ENCODE measurements around the gene RAD51B. TPM values are rescaled to one million over a fixed set of nuclear protein-coding genes. Genes with fewer than 3 reads are reported as not detected.
"Not testable (repeated sequence)": the region's sequence is repeated elsewhere in the genome, so short reads cannot be mapped to it uniquely, and the experiment has no call there.

Gene RAD51B
- total and polyA plus RNA-seq, 9 donors, result 21.6 to 70.1 (median 35.1) TPM

- Histone ChIP-seq H3K36me3 (no peaks in the 10 kb centered on the region), H3K4me1 (ENCODE audit: insufficient read depth) (peaks cover 3% of the 10 kb centered on the region), H3K4me3 (no peak overlapping the region), H3K27ac (no peak overlapping the region), H3K27me3 (no peaks in the 10 kb centered on the region), H3K9me3 (no peaks in the 10 kb centered on the region)
- intact Hi-C loops (cut with DNase I), result no loop called here
- 82 to 93% (median 92%) methylated on average over 1 of the region's 1 CpG for WGBS, 3 donors
- DNase-seq, result no peak
- TF ChIP-seq POLR2A (IDR thresholded peaks at IDR 0.05) (no peak), CTCF (IDR thresholded peaks at IDR 0.05) (no peak), EP300 (IDR thresholded peaks at IDR 0.05) (no peak)
Measured at GRCh38 chr14:68028075-68028474, 208.5 kb downstream of the RAD51B start.

GRCh38 chr14:68031011-68031410 is 211.4 kb downstream of the RAD51B start:
- H3K9me3 ChIP-seq; H3K36me3 ChIP-seq; intact Hi-C loops (cut with DNase I); DNase-seq; H3K27ac ChIP-seq; H3K4me1 ChIP-seq (ENCODE audit: insufficient read depth); H3K4me3 ChIP-seq; H3K27me3 ChIP-seq: not testable (repeated sequence)
- 95 to 100% (median 100%) methylated on average over 1 of the region's 1 CpG for WGBS, 3 donors

- WGBS, 3 donors, result 56 to 63% (median 58%) methylated on average over 1 of the region's 1 CpG
Measured at GRCh38 chr14:68032154-68032553, 212.6 kb downstream of the RAD51B start.

GRCh38 chr14:68033336-68033932 is 213.9 kb downstream of the RAD51B start:
- TF ChIP-seq CTCF (IDR thresholded peaks at IDR 0.05) (no peak), POLR2A (IDR thresholded peaks at IDR 0.05) (no peak), EP300 (IDR thresholded peaks at IDR 0.05) (no peak)
- H3K4me1 ChIP-seq (ENCODE audit: insufficient read depth), result peaks cover 3% of the 10 kb centered on the region
- no peaks in the 10 kb centered on the region for H3K9me3 ChIP-seq
- no peak for DNase-seq
- peak overlapping the region in 1 of 2 donors; percentile 66 for H3K27ac ChIP-seq
- no peak overlapping the region for H3K4me3 ChIP-seq
- intact Hi-C loops (cut with DNase I), result no loop called here
- H3K36me3 ChIP-seq, result no peaks in the 10 kb centered on the region
- 17 to 26% (median 21%) methylated on average over 2 of the region's 2 CpGs for WGBS, 3 donors
- H3K27me3 ChIP-seq, result no peaks in the 10 kb centered on the region

More at GRCh38 chr14:68032154-68032553, 212.6 kb downstream of the RAD51B start:
- H3K4me1 ChIP-seq (ENCODE audit: insufficient read depth), result peaks cover 3% of the 10 kb centered on the region
- peak overlapping the region in 1 of 2 donors; percentile 66 for H3K27ac ChIP-seq
- no peak overlapping the region for H3K4me3 ChIP-seq
- no peaks in the 10 kb centered on the region for H3K27me3 ChIP-seq
- no peak for DNase-seq
- no peaks in the 10 kb centered on the region for H3K9me3 ChIP-seq
- intact Hi-C loops (cut with DNase I), result no loop called here
- TF ChIP-seq POLR2A (IDR thresholded peaks at IDR 0.05), result no peak
- TF ChIP-seq CTCF (IDR thresholded peaks at IDR 0.05), result no peak
- TF ChIP-seq EP300 (IDR thresholded peaks at IDR 0.05), result no peak
- H3K36me3 ChIP-seq, result no peaks in the 10 kb centered on the region

- Histone ChIP-seq H3K4me1 (ENCODE audit: insufficient read depth) (peaks cover 3% of the 10 kb centered on the region), H3K27me3 (no peaks in the 10 kb centered on the region), H3K36me3 (no peaks in the 10 kb centered on the region), H3K4me3 (no peak overlapping the region), H3K9me3 (no peaks in the 10 kb centered on the region), H3K27ac (peak overlapping the region in 1 of 2 donors; percentile 66)
- no peak for DNase-seq
- intact Hi-C loops (cut with DNase I), result no loop called here
- no peak for TF ChIP-seq POLR2A (IDR thresholded peaks at IDR 0.05)
- no peak for TF ChIP-seq EP300 (IDR thresholded peaks at IDR 0.05)
- TF ChIP-seq CTCF (IDR thresholded peaks at IDR 0.05), result no peak
- 58 to 66% (median 60%) methylated on average over 2 of the region's 2 CpGs for WGBS, 3 donors
Measured at GRCh38 chr14:68034896-68035295, 215.3 kb downstream of the RAD51B start.

Measured in ovary (tissue), 9 donors.